OCI-LY3 (cell line): ENCODE results near the gene SCN4A.

Experiments
- H2AFZ ChIP-seq: fragments of 200-600, 300-600 bp; shearing (Covaris generic); 2 replicates; pipeline ENCODE4 v1.6.0; 2014; ENCODE audit warnings: antibody characterized with exemption, low read depth, low read length
- H3K27ac ChIP-seq: fragments of 200-600, 300-600 bp; sonication (generic); 2 replicates; pipeline ENCODE4 v1.5.1; 2014; ENCODE audit warnings: mild to moderate bottlenecking, low read length, moderate library complexity, mixed read lengths
- H3K27me3 ChIP-seq: fragments of 200-600, 300-600 bp; sonication (generic); 2 replicates; pipeline ENCODE4 v1.6.1; 2014; ENCODE audit warnings: low read depth, low read length, mixed read lengths
- H3K36me3 ChIP-seq: fragments of 200-600, 300-600 bp; sonication (generic); replicated peaks from 2 replicates; pipeline ENCODE3; 2014; ENCODE audit warnings: low read depth, low read length, mixed read lengths
- H3K4me1 ChIP-seq: fragments of 300-600, 200-600 bp; sonication (generic); 2 replicates; pipeline ENCODE4 v1.6.1; 2014; ENCODE audit warnings: low read length, mixed read lengths
- H3K4me2 ChIP-seq: fragments of 200-600, 300-600 bp; sonication (generic); 2 replicates; pipeline ENCODE4 v1.6.1; 2014; ENCODE audit warnings: low read length, mixed read lengths
- H3K4me3 ChIP-seq: fragments of 300-600, 200-600 bp; sonication (generic); 2 replicates; pipeline ENCODE4 v1.5.1; 2014; ENCODE audit warnings: antibody characterized with exemption, mild to moderate bottlenecking, low read length, moderate library complexity
- H3K79me2 ChIP-seq: fragments of 300-600, 200-600 bp; shearing (Covaris generic); 2 replicates; pipeline ENCODE4 v1.6.1; 2014; ENCODE audit warnings: mild to moderate bottlenecking, low read length, mixed read lengths
- H3K9ac ChIP-seq: fragments of 300-600, 200-600 bp; shearing (Covaris generic); 2 replicates; pipeline ENCODE4 v1.6.0; 2014; ENCODE audit warnings: mild to moderate bottlenecking, low read length, moderate library complexity
- H3K9me3 ChIP-seq: fragments of 200-600, 300-600 bp; shearing (Covaris generic); 2 replicates; pipeline ENCODE4 v1.6.1; 2014; ENCODE audit warnings: low read length, mixed read lengths; ENCODE audit not compliant: insufficient read depth
- H4K20me1 ChIP-seq: fragments of 200-600, 300-600 bp; sonication (generic); 2 replicates; pipeline ENCODE4 v1.6.1; 2016; ENCODE audit warnings: low read length, mixed read lengths; ENCODE audit not compliant: insufficient read depth
- EZH2phosphoT487 ChIP-seq: fragments of 200-600 bp; shearing (Covaris generic); IDR thresholded peaks from 2 replicates; pipeline ENCODE4 v1.6.1; 2018; ENCODE audit warnings: antibody characterized with exemption, mixed run types, low read depth
- TF ChIP-seq, protein P1 (sequence below): fragments of 200-600, 300-600 bp; sonication (generic); IDR thresholded peaks from 2 replicates; pipeline ENCODE4 v1.5.1; 2014; ENCODE audit warnings: antibody characterized with exemption, low read length, low read depth

The SCN4A gene

DNA sequence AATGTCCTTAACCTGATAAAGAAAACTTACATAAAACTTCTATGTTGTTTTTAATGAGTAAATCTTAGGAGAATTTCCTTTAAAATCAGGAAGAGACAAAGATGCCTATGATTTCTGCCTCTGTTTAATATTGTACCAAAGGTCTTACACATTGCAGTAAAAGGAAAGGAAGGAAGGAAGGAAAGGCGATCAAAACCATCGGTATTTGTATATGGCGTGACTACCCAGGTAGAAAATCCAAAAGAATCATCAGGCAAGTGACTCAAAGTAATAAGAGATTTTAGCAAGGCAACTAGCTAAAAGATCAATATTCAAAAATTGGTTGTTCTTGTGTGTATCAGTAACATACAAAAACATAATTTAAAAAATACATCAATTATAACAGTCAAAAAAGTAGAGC, 44.3 kb upstream of the SCN4A start:
- Histone ChIP-seq H3K4me1 (peaks cover 59% of the 10 kb centered on the region), H3K36me3 (no peaks in the 10 kb centered on the region), H3K27me3 (no peaks in the 10 kb centered on the region), H2AFZ (no peak overlapping the region), H3K9ac (peak overlapping the region; percentile 26; the same call in 1 of the 2 replicates), H3K4me3 (peak overlapping the region; percentile 12; the same call in 1 of the 2 replicates), H3K27ac (peak overlapping the region; percentile 20), H3K79me2 (peaks cover 14% of the 10 kb centered on the region; the same call in 1 of the 2 replicates), H4K20me1 (no peaks in the 10 kb centered on the region), H3K9me3 (no peaks in the 10 kb centered on the region), H3K4me2 (peak overlapping the region; percentile 40)
- TF ChIP-seq EZH2phosphoT487 = no peak
- TF ChIP-seq, protein P1, sequence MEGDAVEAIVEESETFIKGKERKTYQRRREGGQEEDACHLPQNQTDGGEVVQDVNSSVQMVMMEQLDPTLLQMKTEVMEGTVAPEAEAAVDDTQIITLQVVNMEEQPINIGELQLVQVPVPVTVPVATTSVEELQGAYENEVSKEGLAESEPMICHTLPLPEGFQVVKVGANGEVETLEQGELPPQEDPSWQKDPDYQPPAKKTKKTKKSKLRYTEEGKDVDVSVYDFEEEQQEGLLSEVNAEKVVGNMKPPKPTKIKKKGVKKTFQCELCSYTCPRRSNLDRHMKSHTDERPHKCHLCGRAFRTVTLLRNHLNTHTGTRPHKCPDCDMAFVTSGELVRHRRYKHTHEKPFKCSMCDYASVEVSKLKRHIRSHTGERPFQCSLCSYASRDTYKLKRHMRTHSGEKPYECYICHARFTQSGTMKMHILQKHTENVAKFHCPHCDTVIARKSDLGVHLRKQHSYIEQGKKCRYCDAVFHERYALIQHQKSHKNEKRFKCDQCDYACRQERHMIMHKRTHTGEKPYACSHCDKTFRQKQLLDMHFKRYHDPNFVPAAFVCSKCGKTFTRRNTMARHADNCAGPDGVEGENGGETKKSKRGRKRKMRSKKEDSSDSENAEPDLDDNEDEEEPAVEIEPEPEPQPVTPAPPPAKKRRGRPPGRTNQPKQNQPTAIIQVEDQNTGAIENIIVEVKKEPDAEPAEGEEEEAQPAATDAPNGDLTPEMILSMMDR = no peak

DNA sequence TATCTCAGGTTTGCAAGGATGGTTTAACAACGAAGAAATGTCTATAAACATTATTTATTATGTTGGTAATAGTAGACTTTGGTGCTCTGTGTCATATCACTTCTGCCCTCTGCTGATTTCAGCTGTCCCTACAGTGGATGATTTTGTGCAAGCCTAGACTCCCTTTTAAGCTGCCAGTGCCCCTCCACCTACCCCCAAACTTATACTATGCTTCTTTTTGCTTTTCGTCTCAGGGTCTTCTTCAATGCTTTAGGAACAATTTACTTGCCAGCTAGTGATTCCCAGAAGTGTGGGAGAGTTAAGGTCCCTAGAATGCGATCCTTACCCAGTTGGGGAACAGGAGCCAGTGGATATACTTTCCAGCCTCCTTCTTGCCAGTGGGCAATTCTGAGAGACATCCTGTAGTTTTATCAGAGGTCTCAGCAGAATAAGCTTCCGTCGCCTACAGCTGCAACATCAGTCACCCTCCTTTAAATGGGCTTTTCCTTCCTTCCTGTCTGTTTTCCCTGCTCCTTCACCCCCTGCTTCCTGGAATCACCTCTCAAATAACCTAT, 43.6 kb upstream of the SCN4A start:
- peaks cover 14% of the 10 kb centered on the region; the same call in 1 of the 2 replicates for H3K79me2 ChIP-seq
- H3K9ac ChIP-seq = peak overlapping the region; percentile 26; the same call in 1 of the 2 replicates
- H3K9me3 ChIP-seq = no peaks in the 10 kb centered on the region
- no peaks in the 10 kb centered on the region for H3K27me3 ChIP-seq
- peak overlapping the region; percentile 12 for H3K4me3 ChIP-seq
- peak overlapping the region; percentile 20 for H3K27ac ChIP-seq
- H3K4me2 ChIP-seq = peak overlapping the region; percentile 40
- no peaks in the 10 kb centered on the region for H4K20me1 ChIP-seq
- peaks cover 53% of the 10 kb centered on the region for H3K4me1 ChIP-seq
- H2AFZ ChIP-seq = no peak overlapping the region
- H3K36me3 ChIP-seq = no peaks in the 10 kb centered on the region
- TF ChIP-seq, protein P1 = peak; percentile 61
- TF ChIP-seq EZH2phosphoT487 = no peak

DNA sequence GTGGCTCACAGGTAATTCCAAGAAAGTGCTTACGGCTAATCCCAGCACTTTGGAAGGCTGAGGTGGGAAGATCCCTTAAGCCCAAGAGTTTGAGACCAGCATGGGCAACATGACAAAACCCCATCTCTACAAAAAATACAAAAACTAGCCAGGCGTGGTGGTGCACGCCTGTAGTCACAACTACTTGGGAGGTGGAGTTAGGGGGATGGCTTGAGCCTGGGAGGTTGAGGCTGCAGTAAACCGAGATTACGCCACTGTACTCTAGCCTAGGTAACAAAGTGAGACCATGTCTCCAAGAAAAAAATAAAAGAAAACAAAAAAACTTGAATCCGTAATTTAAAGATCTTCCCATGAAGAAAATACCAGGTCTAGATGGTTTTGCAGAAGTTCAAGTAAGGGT, 42.7 kb upstream of the SCN4A start:
- Histone ChIP-seq H3K9me3 (no peaks in the 10 kb centered on the region), H3K27me3 (no peaks in the 10 kb centered on the region), H4K20me1 (no peaks in the 10 kb centered on the region), H3K4me1 (peaks cover 48% of the 10 kb centered on the region), H2AFZ (no peak overlapping the region), H3K4me2 (peak overlapping the region; percentile 69), H3K79me2 (peaks cover 14% of the 10 kb centered on the region; the same call in 1 of the 2 replicates), H3K36me3 (peaks cover under 1% of the 10 kb centered on the region), H3K9ac (no peak overlapping the region), H3K4me3 (no peak overlapping the region), H3K27ac (no peak overlapping the region)
- TF ChIP-seq, protein P1 = no peak
- TF ChIP-seq EZH2phosphoT487 = no peak

DNA sequence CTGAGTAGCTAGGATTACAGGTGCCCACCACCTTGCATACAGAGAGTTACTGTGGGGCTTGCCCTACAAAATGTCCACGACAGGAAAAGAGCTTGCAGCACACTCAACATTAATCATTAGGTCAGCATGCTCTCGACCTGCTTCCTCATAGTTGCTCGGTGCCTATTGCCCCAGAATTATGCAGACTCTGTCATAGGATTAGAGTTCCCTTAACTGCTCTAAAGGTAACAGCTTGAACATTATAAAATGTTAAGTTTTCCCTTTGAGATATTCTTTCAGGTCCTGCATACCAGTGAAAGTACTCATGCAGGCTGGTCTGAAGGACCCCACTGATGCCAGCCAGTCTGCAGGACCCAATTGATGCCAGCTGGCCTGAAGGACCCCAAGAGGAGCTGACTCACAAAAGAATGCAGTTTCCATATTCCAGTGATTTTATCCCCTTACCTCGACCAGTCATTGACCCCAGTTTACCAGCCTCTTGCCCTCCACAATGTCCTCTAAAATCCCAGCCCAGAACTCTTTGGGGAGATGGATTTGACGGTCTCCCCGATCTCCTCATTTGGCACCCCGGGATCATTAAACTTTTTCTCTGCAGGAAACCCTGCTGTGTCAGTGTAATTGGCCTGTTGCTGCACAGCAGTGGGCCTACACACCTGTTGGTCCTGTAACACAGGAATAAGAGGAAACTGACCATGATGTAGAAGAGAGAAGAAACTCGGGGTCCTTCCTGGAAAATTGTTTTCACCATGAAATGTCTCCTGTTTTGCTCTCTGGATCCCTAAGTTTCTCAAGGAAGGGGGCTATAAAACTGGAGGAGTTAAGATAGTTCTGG, 37.1 kb upstream of the SCN4A start:
- no peak overlapping the region for H3K27ac ChIP-seq
- H3K4me1 ChIP-seq = peaks cover 3% of the 10 kb centered on the region
- H4K20me1 ChIP-seq = no peaks in the 10 kb centered on the region
- no peak overlapping the region for H3K4me2 ChIP-seq
- no peaks in the 10 kb centered on the region for H3K9me3 ChIP-seq
- peaks cover 9% of the 10 kb centered on the region for H3K36me3 ChIP-seq
- H2AFZ ChIP-seq = no peak overlapping the region
- H3K9ac ChIP-seq = no peak overlapping the region
- no peaks in the 10 kb centered on the region for H3K27me3 ChIP-seq
- no peak overlapping the region for H3K4me3 ChIP-seq
- TF ChIP-seq EZH2phosphoT487 = no peak
- TF ChIP-seq, protein P1 = no peak
- 0 out of 2 replicates have a peak, but pooled peaks cover 3% of the 10 kb centered on the region for H3K79me2 ChIP-seq
